SK-N-SH (cell line): Measurements from ENCODE around the gene GABRG1. TPM values are rescaled to one million over a fixed set of nuclear protein-coding genes. Genes with fewer than 3 reads are reported as not detected.

ENCODE experiments used
- CTCF ChIA-PET: fragments of 300-600, 350-600 bp; formaldehyde crosslinking; extraction: SDS; loops from one replicate; lab custom pipeline; 2021; lab: Yijun Ruan, JAX
- POLR2A ChIA-PET: fragments of 350-600 bp; sonication (Branson Sonifier 250); formaldehyde crosslinking; extraction: SDS; loops from one replicate; lab custom pipeline; 2020; ENCODE audit warnings: antibody characterized with exemption, inconsistent platforms; lab: Yijun Ruan, JAX
- DNase-seq: peaks from one replicate; pipeline ENCODE4 v3.0.0; 2012
- H2AFZ ChIP-seq: fragments of 200-600 bp; sonication (generic); 2 replicates; pipeline ENCODE4 v1.8.1; 2016; ENCODE audit warnings: antibody characterized with exemption, mild to moderate bottlenecking, low read depth
- H3F3A ChIP-seq: fragments of 200-600 bp; sonication (generic); replicated peaks from 2 replicates; pipeline ENCODE3; 2016; ENCODE audit warnings: antibody characterized with exemption, mild to moderate bottlenecking; ENCODE audit not compliant: insufficient read depth
- H3K27ac ChIP-seq, 2 experiments: fragments of 200-500 bp in 1 of 2; fragments of 200-600 bp in 1 of 2; sonication (Bioruptor generic) in 1 of 2; sonication (generic), shearing (Covaris generic) in 1 of 2; 2 replicates each; pipeline versions ENCODE4 v1.5.1 to v1.6.1; 2014 to 2016; ENCODE audit warnings: low read depth in 2 of 2, inconsistent platforms in 1 of 2, low read length in 1 of 2, mild to moderate bottlenecking in 1 of 2, mixed read lengths in 1 of 2
- H3K27me3 ChIP-seq: fragments of 200-600 bp; sonication (generic), shearing (Covaris generic); 2 replicates; pipeline ENCODE4 v1.6.1; 2016; ENCODE audit warnings: mixed run types; ENCODE audit not compliant: insufficient read depth
- H3K36me3 ChIP-seq, 2 experiments: fragments of 200-500 bp in 1 of 2; fragments of 200-600 bp in 1 of 2; sonication (Bioruptor generic) in 1 of 2; sonication (generic) in 1 of 2; replicated peaks in 1 of 2; 2 replicates each; pipeline versions ENCODE3 to v1.5.1; 2014 to 2016; ENCODE audit warnings: low read length in 1 of 2, mild to moderate bottlenecking in 1 of 2; ENCODE audit not compliant: insufficient read depth in 2 of 2, control insufficient read depth in 1 of 2
- H3K4me1 ChIP-seq, 2 experiments: fragments of 200-500 bp in 1 of 2; fragments of 200-600 bp in 1 of 2; sonication (Bioruptor generic) in 1 of 2; sonication (generic), shearing (Covaris generic) in 1 of 2; 2 replicates each; pipeline versions ENCODE4 v1.5.1 to v1.6.1; 2014 to 2016; ENCODE audit warnings: low read depth in 1 of 2, low read length in 1 of 2, mixed run types in 1 of 2; ENCODE audit not compliant: insufficient read depth in 2 of 2, control insufficient read depth in 1 of 2
- H3K4me2 ChIP-seq: fragments of 200-600 bp; sonication (generic), shearing (Covaris generic); 2 replicates; pipeline ENCODE4 v1.6.1; 2017; ENCODE audit warnings: mixed run types
- H3K4me3 ChIP-seq, 2 experiments: fragments of 200-500 bp in 1 of 2; fragments of 200-600 bp in 1 of 2; sonication (Bioruptor generic) in 1 of 2; sonication (generic), shearing (Covaris generic) in 1 of 2; 2 replicates each; pipeline versions ENCODE4 v1.5.1 to v1.8.1; 2014 to 2016; ENCODE audit warnings: low read depth in 2 of 2, inconsistent platforms in 1 of 2, low read length in 1 of 2, mild to moderate bottlenecking in 1 of 2, mixed read lengths in 1 of 2, moderate library complexity in 1 of 2
- H3K79me2 ChIP-seq: fragments of 200-600 bp; sonication (generic); 2 replicates; pipeline ENCODE4 v1.8.1; 2017; ENCODE audit warnings: mild to moderate bottlenecking; ENCODE audit not compliant: insufficient read depth
- H3K9ac ChIP-seq: fragments of 200-600 bp; sonication (generic); 2 replicates; pipeline ENCODE4 v1.6.1; 2017; ENCODE audit warnings: mixed run types
- H3K9me2 ChIP-seq: fragments of 200-600 bp; sonication (generic); 2 replicates; pipeline ENCODE4 v1.6.1; 2017; ENCODE audit warnings: mixed run types
- H3K9me3 ChIP-seq: fragments of 200-600 bp; sonication (generic); 2 replicates; pipeline ENCODE4 v1.6.1; 2017; ENCODE audit warnings: mixed run types, mild to moderate bottlenecking, moderate library complexity
- H4K20me1 ChIP-seq: fragments of 200-600 bp; sonication (generic); 2 replicates; pipeline ENCODE4 v1.6.1; 2017; ENCODE audit warnings: mild to moderate bottlenecking, mixed run types; ENCODE audit not compliant: insufficient read depth
- CTCF ChIP-seq: fragments of 200-600 bp; sonication (generic); IDR thresholded peaks from 2 replicates; pipeline ENCODE4 v1.6.1; 2017; ENCODE audit warnings: antibody characterized with exemption, mild to moderate bottlenecking, moderate library complexity
- EP300 ChIP-seq, 2 experiments: IDR thresholded peaks; 2 replicates each; pipeline versions ENCODE4 v1.4.0 to v1.6.1; 2012; ENCODE audit warnings: borderline replicate concordance in 1 of 2, low read depth in 1 of 2, low read length in 1 of 2
- FOXM1 ChIP-seq: IDR thresholded peaks from 2 replicates; pipeline ENCODE4 v1.4.0; 2012; ENCODE audit warnings: low read depth, mild to moderate bottlenecking
- GATA2 ChIP-seq: sonication (generic); formaldehyde crosslinking; IDR thresholded peaks from 2 replicates; pipeline ENCODE4 v1.5.0; 2020; ENCODE audit warnings: mild to moderate bottlenecking, missing genetic modification reagents
- IRF3 ChIP-seq: fragments of 150-350 bp; IDR thresholded peaks from 2 replicates; pipeline ENCODE4 v1.6.1; 2016; ENCODE audit warnings: mild to moderate bottlenecking, low read depth, low read length
- POLR2AphosphoS5 ChIP-seq: IDR thresholded peaks from 2 replicates; pipeline ENCODE4 v1.6.1; 2012; ENCODE audit warnings: low read depth, low read length
- RCOR1 ChIP-seq: fragments of 150-350 bp; IDR thresholded peaks from 2 replicates; pipeline ENCODE4 v1.6.1; 2017; ENCODE audit warnings: antibody characterized with exemption, low read length
- SMC3 ChIP-seq: IDR thresholded peaks from 2 replicates; pipeline ENCODE4 v1.6.1; 2012; ENCODE audit warnings: low read depth, low read length, improper control_type of control experiment
- TAF1 ChIP-seq: IDR thresholded peaks from 2 replicates; pipeline ENCODE4 v1.6.1; 2012; ENCODE audit warnings: low read depth, mild to moderate bottlenecking, low read length, moderate library complexity, borderline replicate concordance
- TCF12 ChIP-seq: IDR thresholded peaks from 2 replicates; pipeline ENCODE4 v1.4.0; 2012
- YY1 ChIP-seq: IDR thresholded peaks from 2 replicates; pipeline ENCODE4 v1.4.0; 2012; ENCODE audit warnings: low read depth, mild to moderate bottlenecking
- WGBS: methylation state at CpG from one replicate; pipeline ENCODE4 v1.1.6; 2017; ENCODE audit warnings: low lambda C conversion rate; 5-methylcytosine and 5-hydroxymethylcytosine counted together
- polyA plus RNA-seq, 3 experiments: library from polyadenylated mRNA; depleted of rRNA; stranded (reverse); fragments of >200 nt; gene quantifications; 2 replicates each; pipeline ENCODE4 v1.2.3, GENCODE V29; 2012
- TF ChIP-seq, protein P1 (sequence below): IDR thresholded peaks from 2 replicates; pipeline ENCODE4 v1.6.1; 2012; ENCODE audit warnings: mild to moderate bottlenecking, low read depth, low read length, moderate library complexity

GABRG1 gene
- polyA plus RNA-seq, 1 of the 3 experiments (the other 2 are of a cell fraction) = not detected

DNA sequence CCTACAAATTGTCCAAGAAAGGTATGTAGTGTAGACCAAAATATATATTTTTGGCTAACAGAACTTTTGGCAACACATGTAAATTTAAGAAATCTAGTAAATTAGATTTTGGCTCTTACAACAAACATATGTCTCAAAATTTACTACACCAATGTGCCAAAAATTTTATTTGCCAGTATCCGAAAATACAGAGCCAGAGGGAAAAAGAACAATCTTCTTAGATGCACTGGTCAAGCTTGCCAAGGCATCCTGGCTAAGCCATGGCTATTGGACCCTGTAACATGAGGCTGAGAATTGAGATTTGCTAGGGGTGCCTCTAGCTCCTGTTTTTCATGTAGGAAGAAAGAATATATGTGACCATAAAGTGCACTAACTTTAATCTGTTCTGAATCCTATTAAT, 91.8 kb downstream of the GABRG1 start:
- TF ChIP-seq YY1 (no peak), CTCF (no peak)
- TF ChIP-seq, all 33 proteins: peak for 0
- Histone ChIP-seq H3K27me3 (no peaks in the 10 kb centered on the region), H3K79me2 (no peaks in the 10 kb centered on the region), H3K36me3 (no peaks in the 10 kb centered on the region), H3K9me3 (no peaks in the 10 kb centered on the region), H3K27ac (no peak overlapping the region), H3F3A (no peaks in the 10 kb centered on the region), H3K9ac (no peak overlapping the region), H3K4me2 (no peak overlapping the region), H3K4me3 (no peak overlapping the region), H3K9me2 (no peaks in the 10 kb centered on the region), H2AFZ (no peak overlapping the region), H3K4me1 (no peaks in the 10 kb centered on the region), H4K20me1 (no peaks in the 10 kb centered on the region)
- DNase-seq = no peak
- CTCF ChIA-PET = no interaction called here
- 0% methylated on average over 1 of the region's 1 CpG for WGBS
- POLR2A ChIA-PET = no interaction called here

DNA sequence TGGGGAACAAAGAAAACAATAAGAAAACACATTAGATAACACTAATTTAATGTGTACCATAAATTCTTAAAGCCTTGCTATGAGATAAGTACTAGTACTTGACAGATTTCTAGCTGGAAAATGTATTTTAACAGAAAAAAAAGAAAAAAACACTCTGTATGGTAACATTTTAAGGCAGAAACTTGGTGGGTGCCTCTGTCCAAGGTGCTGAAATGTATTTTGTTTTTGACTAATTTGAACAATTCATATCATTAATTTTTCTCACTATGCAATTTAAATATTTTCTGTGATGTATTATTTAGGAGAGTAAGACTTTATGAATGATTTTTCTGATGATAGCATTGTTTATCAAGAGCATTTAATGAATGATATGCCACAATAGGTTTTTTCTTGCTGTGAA, 107.5 kb downstream of the GABRG1 start:
- H3K9me3 ChIP-seq = no peaks in the 10 kb centered on the region
- H3K4me3 ChIP-seq = no peak overlapping the region
- H3K27me3 ChIP-seq = no peaks in the 10 kb centered on the region
- ChIA-PET CTCF (no interaction called here), POLR2A (no interaction called here)
- no peaks in the 10 kb centered on the region for H3K36me3 ChIP-seq
- no peak overlapping the region for H2AFZ ChIP-seq
- no peak overlapping the region for H3K9ac ChIP-seq
- no peak overlapping the region for H3K4me2 ChIP-seq
- H3K9me2 ChIP-seq = no peaks in the 10 kb centered on the region
- DNase-seq = no peak
- no peaks in the 10 kb centered on the region for H3F3A ChIP-seq
- TF ChIP-seq, protein P1, sequence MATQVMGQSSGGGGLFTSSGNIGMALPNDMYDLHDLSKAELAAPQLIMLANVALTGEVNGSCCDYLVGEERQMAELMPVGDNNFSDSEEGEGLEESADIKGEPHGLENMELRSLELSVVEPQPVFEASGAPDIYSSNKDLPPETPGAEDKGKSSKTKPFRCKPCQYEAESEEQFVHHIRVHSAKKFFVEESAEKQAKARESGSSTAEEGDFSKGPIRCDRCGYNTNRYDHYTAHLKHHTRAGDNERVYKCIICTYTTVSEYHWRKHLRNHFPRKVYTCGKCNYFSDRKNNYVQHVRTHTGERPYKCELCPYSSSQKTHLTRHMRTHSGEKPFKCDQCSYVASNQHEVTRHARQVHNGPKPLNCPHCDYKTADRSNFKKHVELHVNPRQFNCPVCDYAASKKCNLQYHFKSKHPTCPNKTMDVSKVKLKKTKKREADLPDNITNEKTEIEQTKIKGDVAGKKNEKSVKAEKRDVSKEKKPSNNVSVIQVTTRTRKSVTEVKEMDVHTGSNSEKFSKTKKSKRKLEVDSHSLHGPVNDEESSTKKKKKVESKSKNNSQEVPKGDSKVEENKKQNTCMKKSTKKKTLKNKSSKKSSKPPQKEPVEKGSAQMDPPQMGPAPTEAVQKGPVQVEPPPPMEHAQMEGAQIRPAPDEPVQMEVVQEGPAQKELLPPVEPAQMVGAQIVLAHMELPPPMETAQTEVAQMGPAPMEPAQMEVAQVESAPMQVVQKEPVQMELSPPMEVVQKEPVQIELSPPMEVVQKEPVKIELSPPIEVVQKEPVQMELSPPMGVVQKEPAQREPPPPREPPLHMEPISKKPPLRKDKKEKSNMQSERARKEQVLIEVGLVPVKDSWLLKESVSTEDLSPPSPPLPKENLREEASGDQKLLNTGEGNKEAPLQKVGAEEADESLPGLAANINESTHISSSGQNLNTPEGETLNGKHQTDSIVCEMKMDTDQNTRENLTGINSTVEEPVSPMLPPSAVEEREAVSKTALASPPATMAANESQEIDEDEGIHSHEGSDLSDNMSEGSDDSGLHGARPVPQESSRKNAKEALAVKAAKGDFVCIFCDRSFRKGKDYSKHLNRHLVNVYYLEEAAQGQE = peak; percentile 72
- TF ChIP-seq FOXM1 = no peak
- H3K4me1 ChIP-seq = no peaks in the 10 kb centered on the region
- no peaks in the 10 kb centered on the region for H3K79me2 ChIP-seq
- H3K27ac ChIP-seq = no peak overlapping the region
- no peaks in the 10 kb centered on the region for H4K20me1 ChIP-seq

GRCh38 chr4:45992728-45993127, 131.1 kb downstream of the GABRG1 start:
- Histone ChIP-seq H3K36me3 (no peaks in the 10 kb centered on the region), H3K9me3 (no peaks in the 10 kb centered on the region), H3K4me1 (no peaks in the 10 kb centered on the region), H3F3A (no peaks in the 10 kb centered on the region), H3K4me3 (no peak overlapping the region), H3K27me3 (no peaks in the 10 kb centered on the region), H3K9me2 (no peaks in the 10 kb centered on the region), H2AFZ (no peak overlapping the region), H4K20me1 (no peaks in the 10 kb centered on the region), H3K79me2 (no peaks in the 10 kb centered on the region), H3K27ac (no peak overlapping the region), H3K9ac (no peak overlapping the region), H3K4me2 (no peak overlapping the region)
- no peak for DNase-seq
- ChIA-PET POLR2A (no interaction called here), CTCF (interaction anchor here (1.2 kb wide), 1 partner anchor 12 kb away, joined by 4 read pairs; no protein-coding TSS in a partner anchor)
- TF ChIP-seq TCF12 (no peak), POLR2AphosphoS5 (no peak), SMC3 (no peak), RCOR1 (no peak), IRF3 (no peak), TAF1 (no peak), YY1 (no peak), EP300 (IDR thresholded peaks at IDR 0.05; ENCODE audit: borderline replicate concordance in 1 of 2, low read depth in 1 of 2, low read length in 1 of 2) (no peak), GATA2 (CRISPR knock-in tag) (no peak)
- TF ChIP-seq, protein P1 = no peak
